IMR-90 (cell line): ENCODE measurements around the gene IL19. TPM values are rescaled to one million over a fixed set of nuclear protein-coding genes. Genes with fewer than 3 reads are reported as not detected.
A peak's percentile ranks its signal among the peaks of the same experiment; 100 is the strongest.

Experiments used
- ATAC-seq: fragments of 200-7000 bp; cut with Tn5 transposase; 2 replicates; pipeline ENCODE4 v1.9.1; 2020; ENCODE audit warnings: low read depth, mild to moderate bottlenecking, moderate library complexity
- BruUV-seq: library from RNA; stranded (reverse); fragments of 400-500 nt; replicated peaks from 2 replicates; lab custom pipeline; 2021; lab: Mats Ljungman, UMichigan
- CTCF ChIA-PET: fragments of 300-600 bp; formaldehyde crosslinking; extraction: SDS; loops from one replicate; lab custom pipeline; 2021; ENCODE audit warnings: antibody characterized with exemption; lab: Yijun Ruan, JAX
- POLR2A ChIA-PET: fragments of 300-600 bp; sonication (Branson Sonifier 250); formaldehyde crosslinking; loops from one replicate; lab custom pipeline; 2022; ENCODE audit warnings: antibody characterized with exemption; ENCODE audit not compliant: unreplicated experiment; lab: Charles Lee
- DNase-seq: peaks from one replicate; pipeline ENCODE4 v3.0.0; 2013
- H2AFZ ChIP-seq: replicated peaks from 2 replicates; pipeline ENCODE3; 2013; ENCODE audit warnings: low read length, mild to moderate bottlenecking; ENCODE audit not compliant: poor library complexity
- H2AK5ac ChIP-seq: 2 replicates; pipeline ENCODE4 v1.6.1; 2013; ENCODE audit warnings: low read depth, low read length, inconsistent platforms
- H2AK9ac ChIP-seq: replicated peaks from 2 replicates; pipeline ENCODE3; 2013; ENCODE audit warnings: mild to moderate bottlenecking, low read depth, low read length, moderate library complexity; ENCODE audit not compliant: poor library complexity
- H2BK120ac ChIP-seq: 2 replicates; pipeline ENCODE4 v1.6.1; 2013; ENCODE audit warnings: low read depth, low read length, inconsistent platforms
- H2BK15ac ChIP-seq: 3 replicates; pipeline ENCODE4 v1.6.1; 2013; ENCODE audit warnings: low read depth, low read length, inconsistent platforms
- H2BK20ac ChIP-seq: 2 replicates; pipeline ENCODE4 v1.6.1; 2013; ENCODE audit warnings: low read depth, mild to moderate bottlenecking, inconsistent platforms, low read length, moderate library complexity
- H2BK5ac ChIP-seq: 2 replicates; pipeline ENCODE4 v1.6.1; 2013; ENCODE audit warnings: mild to moderate bottlenecking, low read depth, low read length, inconsistent platforms; ENCODE audit not compliant: poor library complexity, severe bottlenecking
- H3K14ac ChIP-seq: replicated peaks from 2 replicates; pipeline ENCODE4 v1.6.1; 2013; ENCODE audit warnings: low read depth, low read length, inconsistent platforms
- H3K18ac ChIP-seq: 2 replicates; pipeline ENCODE4 v1.6.1; 2013; ENCODE audit warnings: low read depth, low read length, control low read depth
- H3K23ac ChIP-seq: 2 replicates; pipeline ENCODE4 v1.6.1; 2013; ENCODE audit warnings: low read depth, low read length, inconsistent platforms
- H3K27ac ChIP-seq: 2 replicates; pipeline ENCODE4 v1.5.1; 2013; ENCODE audit warnings: mild to moderate bottlenecking, control low read depth, low read length; ENCODE audit not compliant: insufficient read depth
- H3K27me3 ChIP-seq: 2 replicates; pipeline ENCODE4 v1.6.1; 2013; ENCODE audit warnings: low read length; ENCODE audit not compliant: control insufficient read depth, insufficient read depth
- H3K36me3 ChIP-seq: 2 replicates; pipeline ENCODE4 v1.6.1; 2013; ENCODE audit warnings: low read length, mixed read lengths; ENCODE audit not compliant: control insufficient read depth, insufficient read depth
- H3K4ac ChIP-seq: 2 replicates; pipeline ENCODE4 v1.6.1; 2013; ENCODE audit warnings: low read depth, low read length, inconsistent platforms
- H3K4me1 ChIP-seq: 2 replicates; pipeline ENCODE4 v1.6.1; 2013; ENCODE audit warnings: low read length, mixed read lengths; ENCODE audit not compliant: control insufficient read depth, insufficient read depth
- H3K4me2 ChIP-seq: 2 replicates; pipeline ENCODE4 v1.6.1; 2013; ENCODE audit warnings: low read depth, mild to moderate bottlenecking, control low read depth, low read length, moderate library complexity
- H3K4me3 ChIP-seq: 2 replicates; pipeline ENCODE4 v1.5.1; 2013; ENCODE audit warnings: low read depth, mild to moderate bottlenecking, control low read depth, low read length, moderate library complexity; ENCODE audit not compliant: insufficient read depth
- H3K56ac ChIP-seq: 2 replicates; pipeline ENCODE4 v1.6.1; 2013; ENCODE audit warnings: low read length, inconsistent platforms; ENCODE audit not compliant: insufficient read depth; ENCODE audit errors: extremely low read depth
- H3K79me1 ChIP-seq, 2 experiments: 2 replicates each; pipeline ENCODE4 v1.6.1; 2013; ENCODE audit warnings: low read length in 2 of 2, inconsistent platforms in 1 of 2, low read depth in 1 of 2
- H3K9ac ChIP-seq: 2 replicates; pipeline ENCODE4 v1.6.1; 2013; ENCODE audit warnings: low read depth, low read length, control low read depth
- H3K9me1 ChIP-seq: 2 replicates; pipeline ENCODE4 v1.6.1; 2013; ENCODE audit warnings: low read length, inconsistent platforms; ENCODE audit not compliant: insufficient read depth
- H3K9me3 ChIP-seq: 2 replicates; pipeline ENCODE4 v1.6.1; 2013; ENCODE audit warnings: low read length; ENCODE audit not compliant: control insufficient read depth, insufficient read depth
- H4K20me1 ChIP-seq: 2 replicates; pipeline ENCODE4 v1.6.1; 2013; ENCODE audit warnings: low read length, inconsistent platforms; ENCODE audit not compliant: insufficient read depth
- H4K5ac ChIP-seq: 2 replicates; pipeline ENCODE4 v1.6.1; 2013; ENCODE audit warnings: mild to moderate bottlenecking, low read depth, low read length, control low read depth
- H4K8ac ChIP-seq, 2 experiments: 2 replicates each; pipeline ENCODE4 v1.6.1; 2013; ENCODE audit warnings: low read depth in 2 of 2, low read length in 2 of 2, control low read depth in 1 of 2, inconsistent platforms in 1 of 2
- H4K91ac ChIP-seq: 2 replicates; pipeline ENCODE4 v1.6.1; 2013; ENCODE audit warnings: low read depth, low read length, inconsistent platforms; ENCODE audit not compliant: insufficient read depth
- FOS ChIP-seq: fragments of 150-350 bp; IDR thresholded peaks from 2 replicates; pipeline ENCODE4 v1.6.1; 2016; ENCODE audit warnings: low read depth, low read length
- MAFK ChIP-seq: IDR thresholded peaks from 2 replicates; pipeline ENCODE4 v1.6.1; 2012; ENCODE audit warnings: low read depth, low read length, improper control_type of control experiment
- NFE2L2 ChIP-seq: fragments of 150-350 bp; IDR thresholded peaks from 2 replicates; pipeline ENCODE4 v1.6.1; 2016; ENCODE audit warnings: low read depth, mild to moderate bottlenecking, low read length
- RAD21 ChIP-seq: IDR thresholded peaks from 2 replicates; pipeline ENCODE4 v1.6.1; 2012; ENCODE audit warnings: low read length, improper control_type of control experiment
- RFX5 ChIP-seq: IDR thresholded peaks from 2 replicates; pipeline ENCODE4 v1.8.0; 2012; ENCODE audit warnings: low read depth, mild to moderate bottlenecking, low read length, moderate library complexity
- SMC3 ChIP-seq: fragments of 150-350 bp; IDR thresholded peaks from 2 replicates; pipeline ENCODE4 v1.6.1; 2016; ENCODE audit warnings: low read depth, mild to moderate bottlenecking, antibody characterized with exemption, low read length, moderate library complexity
- WGBS, 2 experiments: methylation state at CpG; one replicate each; pipeline versions ENCODE4 v1.1.5 to v1.1.7; 2013; ENCODE audit warnings: missing lambda C conversion rate in 2 of 2; ENCODE audit not compliant: insufficient read length in 1 of 2; ENCODE audit errors: extremely low coverage in 2 of 2; 5-methylcytosine and 5-hydroxymethylcytosine counted together
- dilution Hi-C: fragments of 300-500 bp; cut with HindIII; formaldehyde crosslinking; loops from one replicate; pipeline ENCODE4 v1.14.3; 2018; ENCODE audit warnings: low sequenced_read_pairs; ENCODE audit not compliant: unreplicated experiment
- in situ Hi-C: fragments of 300-500 bp; cut with MboI; formaldehyde crosslinking; loops from 3 replicates; pipeline ENCODE4 v1.14.3; 2019; ENCODE audit warnings: low sequenced_read_pairs, inconsistent platforms, mixed read lengths
- intact Hi-C: fragments of 100-400 bp; cut with micrococcal nuclease; formaldehyde crosslinking; loops from 2 replicates; pipeline ENCODE4 v1.10.0; 2022
- polyA plus RNA-seq, 3 experiments: library from polyadenylated mRNA; depleted of rRNA; stranded (reverse); fragments of >200 nt; gene quantifications; 2 replicates each; pipeline ENCODE4 v1.2.3, GENCODE V29; 2012; ENCODE audit warnings: low replicate concordance in 1 of 3
- total RNA-seq: library from RNA; depleted of rRNA; stranded (reverse); fragments of >200 nt; gene quantifications from 2 replicates; pipeline ENCODE4 v1.2.3, GENCODE V29; 2012

Gene IL19
- total and polyA plus RNA-seq, 2 of the 4 experiments (the other 2 are of a cell fraction): not detected

DNA sequence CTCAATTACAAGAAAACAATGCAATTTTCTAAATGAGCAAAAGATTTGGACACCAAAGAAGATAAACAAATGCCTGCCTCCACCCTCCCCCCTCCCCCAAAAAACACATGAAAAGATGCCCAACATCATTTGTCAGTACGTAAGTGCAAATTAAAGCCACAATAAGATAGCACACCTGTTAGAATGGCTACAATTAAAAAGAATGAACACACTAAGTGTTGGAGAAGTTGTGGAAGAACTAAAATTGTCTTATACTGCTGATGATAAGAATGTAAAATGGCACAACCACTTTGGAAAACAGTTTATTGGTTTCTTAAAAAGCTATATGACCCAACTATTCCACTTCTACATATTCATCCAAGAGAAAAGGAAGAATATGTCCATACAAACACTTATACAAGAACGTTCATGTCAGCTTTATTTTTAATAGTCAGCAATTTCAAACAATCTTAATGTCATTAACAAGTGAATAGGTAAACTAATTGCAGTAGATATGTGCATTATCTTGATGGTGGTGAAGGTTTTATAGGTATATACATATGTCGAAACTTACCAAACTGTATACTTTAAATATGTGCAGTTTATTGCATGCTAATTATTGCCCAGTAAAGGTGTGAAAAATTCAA is 105.3 kb downstream of the IL19 start:
- in situ Hi-C loops: no loop called here

More for the DNA sequence above, 105.3 kb downstream of the IL19 start:
- H3K4me2 ChIP-seq: no peak overlapping the region
- WGBS, 2 experiments: no CpG with 5 or more reads among the region's 3 CpGs
- no peak overlapping the region for H3K4ac ChIP-seq
- CTCF ChIA-PET: interaction anchor here (1.2 kb wide), 1 partner anchor 10 kb away, joined by 5 read pairs; the partner anchor contains the start of gene IL20
- H2BK15ac ChIP-seq: no peak overlapping the region
- no peak overlapping the region for H2AK5ac ChIP-seq
- no peak overlapping the region for H2BK5ac ChIP-seq
- H3K4me1 ChIP-seq: no peaks in the 10 kb centered on the region
- H3K9me3 ChIP-seq: peaks cover 8% of the 10 kb centered on the region
- no peak for DNase-seq
- BruUV-seq: no TSS peak
- no peak overlapping the region for H3K56ac ChIP-seq
- H3K9me1 ChIP-seq: no peaks in the 10 kb centered on the region
- POLR2A ChIA-PET: interaction anchor here (0.6 kb wide), 1 partner anchor 85 kb away, joined by 3 read pairs; no protein-coding TSS in a partner anchor
- no peak overlapping the region for H4K5ac ChIP-seq
- no peak for ATAC-seq
- no peak overlapping the region for H3K23ac ChIP-seq
- no peak overlapping the region for H3K18ac ChIP-seq
- no peak overlapping the region for H3K9ac ChIP-seq
- dilution Hi-C loops (no loop called here), intact Hi-C loops (no loop called here)
- no peak overlapping the region for H3K27ac ChIP-seq
- H3K14ac ChIP-seq: no peak overlapping the region
- no peak overlapping the region for H2BK20ac ChIP-seq
- no peaks in the 10 kb centered on the region for H4K20me1 ChIP-seq
- no peak overlapping the region for H3K4me3 ChIP-seq
- H4K91ac ChIP-seq: no peak overlapping the region
- no peaks in the 10 kb centered on the region for H3K36me3 ChIP-seq
- H2AK9ac ChIP-seq: no peak overlapping the region
- no peaks in the 10 kb centered on the region for H3K27me3 ChIP-seq
- no peak overlapping the region for H2AFZ ChIP-seq
- no peak for TF ChIP-seq RFX5
- no peak for TF ChIP-seq FOS
- no peak for TF ChIP-seq NFE2L2
- peak; percentile 88 for TF ChIP-seq MAFK
- TF ChIP-seq SMC3: no peak
- no peak for TF ChIP-seq RAD21
- H4K8ac ChIP-seq: no peak overlapping the region
- no peaks in the 10 kb centered on the region for H3K79me1 ChIP-seq
- H2BK120ac ChIP-seq: no peak overlapping the region
